GM19463 (cell line): ENCODE results near the gene C3orf62.
"Not testable (repeated sequence)": the region's sequence is repeated elsewhere in the genome, so short reads cannot be mapped to it uniquely, and the experiment has no call there.

ENCODE experiments used
- ATAC-seq: cut with Tn5 transposase; IDR thresholded peaks from one replicate; pipeline ENCODE4 v1.9.1; 2021; ENCODE audit warnings: mild to moderate bottlenecking, moderate library complexity; ENCODE audit not compliant: unreplicated experiment

Gene C3orf62

DNA sequence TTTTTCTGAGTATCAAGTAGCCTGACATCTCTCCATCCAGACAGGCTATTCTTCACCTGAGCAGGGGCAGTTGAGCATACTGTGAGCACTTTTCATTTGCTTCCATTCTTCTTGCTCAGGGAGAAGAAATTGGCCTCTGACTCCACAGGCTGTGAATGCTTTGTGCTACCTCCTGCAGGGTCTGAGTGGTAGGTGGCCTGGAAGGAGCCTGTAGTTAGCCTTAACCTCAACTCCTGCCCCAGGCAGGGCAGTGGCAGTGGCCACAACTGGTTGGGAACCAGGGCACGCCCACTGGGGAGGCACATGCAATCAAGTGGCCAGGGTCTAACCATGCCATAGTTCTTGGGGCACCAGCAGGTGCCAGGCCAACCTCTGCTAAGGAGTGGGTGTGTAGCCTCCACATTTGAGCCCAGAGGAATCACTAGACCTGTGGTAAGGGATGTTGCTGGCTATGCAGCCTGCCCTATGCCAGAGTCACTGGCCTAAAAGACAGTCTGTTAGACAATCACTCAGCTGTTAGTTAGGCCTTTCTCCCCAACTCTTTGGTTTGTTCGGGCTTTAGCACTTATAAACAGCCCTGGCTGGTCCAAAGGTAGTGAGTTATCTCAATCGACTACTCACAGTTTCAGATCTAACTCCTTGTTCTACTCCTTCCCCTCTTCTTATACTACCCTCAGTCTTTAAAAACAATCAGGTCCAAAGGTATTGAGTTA is 7.4 kb downstream of the C3orf62 start:
- no peak for ATAC-seq

DNA sequence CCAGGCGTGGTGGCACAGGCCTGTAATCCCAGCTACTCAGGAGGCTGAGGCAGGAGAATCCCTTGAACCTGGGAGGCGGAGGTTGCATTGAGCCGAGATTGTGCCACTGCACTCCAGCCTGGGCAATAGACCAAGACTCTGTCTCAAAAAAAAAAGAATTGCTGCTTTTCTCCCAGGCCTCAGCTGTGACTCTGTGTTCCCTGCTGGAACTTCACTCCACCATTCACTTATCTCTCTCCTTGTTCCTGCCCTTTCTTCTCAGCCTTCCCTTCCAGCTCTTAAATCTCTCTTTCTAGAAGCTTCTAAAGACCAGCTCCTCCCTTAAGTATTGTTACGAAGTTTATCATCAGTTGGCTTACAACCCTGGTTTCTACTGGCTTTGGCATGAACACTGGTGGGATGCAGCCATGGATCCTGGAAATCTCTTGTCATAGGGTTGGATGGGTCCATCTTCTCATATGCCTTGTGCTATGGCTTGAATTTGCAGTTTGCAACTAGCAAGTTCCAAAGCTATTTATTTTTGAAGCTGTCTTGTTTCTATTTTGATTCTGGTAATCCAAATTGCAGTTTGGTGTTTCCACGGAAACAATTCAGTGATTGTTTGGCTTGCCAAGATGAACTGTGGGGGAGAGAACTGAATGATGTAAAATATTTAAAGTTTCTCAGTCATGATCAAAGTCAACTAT is 10.5 kb downstream of the C3orf62 start:
- ATAC-seq, result no peak

DNA sequence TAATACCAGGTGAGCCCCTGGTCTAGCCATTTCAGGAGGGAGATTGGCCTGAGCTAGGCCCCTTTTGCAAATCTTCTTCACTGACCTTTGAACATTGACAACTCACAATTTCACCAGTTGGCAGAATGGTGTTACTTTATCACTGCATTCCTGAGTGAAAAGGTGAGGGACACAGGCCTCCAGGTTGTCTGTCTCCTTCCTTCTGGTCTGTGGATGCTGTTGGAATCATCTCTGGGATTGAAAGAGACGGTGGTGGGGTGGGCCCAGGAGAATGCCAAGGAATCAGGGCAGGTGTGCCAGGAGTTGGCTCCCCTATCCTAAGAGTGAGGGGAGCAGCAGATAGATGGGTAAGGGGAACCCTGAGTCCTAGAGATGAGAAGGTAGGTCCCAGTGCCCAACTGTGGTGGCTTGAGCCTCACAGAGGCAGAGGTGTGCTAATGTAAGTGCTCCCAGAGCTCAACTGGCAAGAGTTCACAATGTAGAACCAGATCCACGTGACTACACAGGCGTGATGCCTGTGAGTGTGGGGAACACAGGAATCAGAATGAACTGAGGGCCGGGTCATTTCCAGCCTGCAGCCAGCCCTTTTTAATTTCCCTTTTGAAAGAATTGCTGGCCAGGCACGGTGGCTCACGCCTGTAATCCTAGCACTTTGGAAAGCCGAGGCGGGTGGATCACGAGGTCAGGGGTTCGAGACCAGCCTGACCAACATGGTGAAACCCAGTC is 11.2 kb downstream of the C3orf62 start:
- no peak for ATAC-seq

DNA sequence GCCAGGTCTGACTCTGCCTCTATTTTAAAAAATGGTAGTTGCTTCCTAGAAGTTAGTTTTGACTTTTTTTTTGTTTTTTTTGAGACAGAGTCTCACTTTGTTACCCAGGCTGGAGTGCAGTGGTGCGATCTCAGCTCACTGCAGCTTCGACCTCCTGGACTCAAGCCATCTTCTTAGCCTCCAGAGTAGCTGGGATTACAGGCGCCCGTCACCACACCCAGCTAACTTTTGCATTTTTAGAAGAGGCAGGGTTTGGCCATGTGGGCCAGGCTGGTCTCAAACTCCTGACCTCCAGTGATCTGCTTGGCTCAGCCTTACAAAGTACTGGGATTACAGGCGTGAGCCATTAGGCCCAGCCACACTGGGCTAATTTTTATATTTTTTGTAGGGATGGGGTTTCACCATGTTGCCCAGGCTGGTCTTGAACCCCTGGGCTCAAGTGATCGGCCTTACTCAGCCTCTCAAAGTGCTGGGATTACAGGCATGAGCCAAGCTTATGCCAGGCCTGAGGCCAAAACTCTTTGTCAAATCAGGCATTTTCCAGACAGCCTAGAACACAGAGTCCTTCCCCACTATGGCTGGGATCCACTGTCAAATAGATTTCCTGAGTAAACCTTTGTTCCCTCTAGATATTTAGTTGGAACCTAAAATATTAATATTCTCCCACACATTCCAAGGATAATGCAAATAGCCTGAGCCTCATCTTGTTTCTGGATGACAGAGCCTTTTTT is 13.7 kb downstream of the C3orf62 start:
- ATAC-seq, result no peak

DNA sequence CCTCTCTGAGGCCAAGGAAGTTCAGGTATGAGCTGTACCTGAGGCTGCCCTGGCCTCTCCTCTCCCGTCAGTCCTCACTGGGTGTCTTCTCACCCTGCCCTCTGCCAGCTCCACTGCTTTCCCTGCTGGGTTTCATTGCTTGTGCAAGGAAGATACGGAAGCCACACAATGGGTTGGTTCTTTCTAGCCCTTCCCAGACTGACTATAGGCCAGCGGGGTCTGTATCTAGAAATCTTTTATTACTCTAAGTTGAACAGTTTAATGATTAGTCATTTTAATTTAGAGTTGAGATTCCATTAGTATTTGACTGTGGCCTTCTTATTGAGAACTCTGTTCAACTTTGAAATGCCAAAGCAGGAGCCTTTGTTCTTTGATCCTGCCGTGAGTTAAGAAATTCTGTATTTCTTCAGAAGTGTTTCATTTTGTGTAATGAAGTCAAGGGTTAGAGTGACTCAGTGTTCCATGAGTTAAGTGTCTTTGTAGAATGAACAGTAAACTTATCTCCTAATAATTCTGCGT is 16.2 kb downstream of the C3orf62 start:
- no peak for ATAC-seq

DNA sequence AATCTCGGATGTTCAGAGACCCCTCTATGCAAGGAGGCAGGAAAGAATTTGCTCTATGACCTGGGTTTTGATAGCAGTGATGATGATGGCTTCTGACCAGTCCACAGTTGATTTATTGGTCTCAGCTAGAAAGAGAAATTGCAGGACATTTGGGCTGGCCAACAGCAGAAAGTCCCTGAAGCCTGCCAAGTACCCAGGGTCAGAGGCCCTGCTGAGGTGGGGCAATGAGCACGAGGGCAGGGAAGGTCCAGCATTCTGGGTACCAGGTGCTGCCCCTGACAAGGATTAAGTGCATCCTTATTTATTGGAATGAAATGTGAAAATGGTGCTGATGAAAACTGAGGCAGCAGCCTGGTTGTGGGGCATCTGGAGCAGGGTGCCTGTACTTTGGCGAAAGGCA is 19.8 kb downstream of the C3orf62 start:
- no peak for ATAC-seq

DNA sequence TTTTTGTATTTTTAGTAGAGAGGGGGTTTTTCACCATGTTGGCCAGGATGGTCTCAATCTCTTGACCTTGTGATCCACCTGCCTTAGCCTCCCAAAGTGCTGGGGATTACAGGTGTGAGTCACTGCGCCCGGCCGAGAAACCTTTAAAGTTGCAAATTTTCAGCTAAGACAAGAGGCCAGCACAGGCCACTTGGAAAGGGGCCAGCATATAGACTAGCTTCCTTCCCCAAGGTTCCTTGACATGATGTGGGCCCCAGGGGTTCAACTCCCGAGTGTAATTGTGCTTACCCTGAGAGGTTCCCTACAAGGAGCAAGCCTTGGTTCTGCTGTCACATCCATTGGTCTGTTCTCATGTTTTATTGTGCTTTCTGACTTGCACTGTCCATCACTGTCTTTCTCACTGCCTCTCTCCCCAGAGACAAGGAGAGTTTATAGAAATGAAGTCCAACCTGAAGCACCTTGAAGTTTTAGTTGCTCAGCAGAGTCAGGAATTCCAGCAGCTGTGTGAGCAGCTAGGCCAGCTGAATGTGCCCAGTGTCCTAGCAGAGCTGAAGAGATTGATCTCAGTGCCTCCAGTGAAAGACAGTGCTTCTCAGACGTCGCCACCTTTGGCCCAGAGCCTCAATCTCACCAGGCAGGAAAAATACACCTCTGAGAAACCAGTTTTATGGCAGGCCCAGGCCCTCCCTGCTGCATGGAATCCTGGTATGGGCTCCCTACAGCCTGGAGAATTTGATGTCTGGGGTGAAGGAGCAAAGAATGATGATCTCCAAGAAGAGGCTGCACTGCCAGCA is 21.1 kb downstream of the C3orf62 start:
- no peak for ATAC-seq

DNA sequence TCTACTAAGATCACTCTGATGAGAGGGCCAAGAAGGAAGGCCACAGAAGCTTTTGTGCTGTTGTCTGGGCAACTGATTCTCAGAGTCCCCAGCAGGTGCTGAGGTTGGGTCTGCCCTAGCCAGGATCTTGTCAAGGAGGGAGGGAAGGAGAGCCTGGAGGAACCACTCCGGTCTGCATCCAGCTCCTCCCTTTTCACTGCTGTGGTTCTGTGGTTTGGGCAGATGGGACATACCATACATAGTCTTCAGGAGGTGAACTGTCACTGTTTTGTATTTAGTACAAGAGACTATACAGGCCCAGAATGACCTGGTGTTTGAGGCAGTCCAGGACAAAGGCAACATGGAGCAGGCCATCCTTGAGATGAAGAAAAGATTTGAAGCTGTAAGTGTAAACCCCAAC is 21.9 kb downstream of the C3orf62 start:
- no peak for ATAC-seq

DNA sequence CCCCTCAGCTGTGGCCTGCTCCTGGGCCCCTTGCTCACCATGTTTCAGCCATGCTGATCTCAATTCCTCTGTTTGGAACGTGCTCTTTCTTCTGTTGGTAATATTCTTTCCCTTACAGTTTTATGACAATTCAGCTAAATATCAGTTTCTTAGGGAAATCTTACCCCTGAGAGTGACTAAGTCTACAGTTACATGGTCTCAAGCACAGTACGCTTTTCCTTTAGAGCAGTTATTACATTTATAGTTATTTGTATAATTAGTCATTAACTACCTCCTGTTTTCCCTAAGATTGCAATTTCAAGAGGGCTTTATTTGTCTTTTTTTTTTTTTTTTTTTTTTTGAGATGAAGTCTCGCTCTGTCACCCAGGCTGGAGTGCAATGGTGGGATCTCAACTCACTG is 23.5 kb downstream of the C3orf62 start:
- no peak for ATAC-seq

DNA sequence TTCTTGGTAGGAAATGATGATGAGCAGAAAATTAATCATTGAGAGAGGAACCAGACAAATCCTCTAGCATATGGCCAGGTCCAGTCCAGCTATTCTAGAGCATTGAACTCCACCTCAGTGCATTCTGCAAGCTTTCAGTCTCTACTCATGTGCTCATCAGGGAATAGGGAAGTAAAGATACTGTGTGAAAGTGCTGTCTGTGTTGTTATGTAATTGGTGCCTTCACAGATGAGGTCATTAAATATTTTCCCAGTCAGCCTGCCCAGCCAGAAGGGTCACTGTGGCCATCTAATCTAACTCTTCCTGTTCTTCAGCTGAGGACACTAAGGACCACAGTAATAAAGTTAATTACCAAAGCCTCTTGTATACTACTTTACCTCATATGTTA is 28.2 kb downstream of the C3orf62 start:
- no peak for ATAC-seq

DNA sequence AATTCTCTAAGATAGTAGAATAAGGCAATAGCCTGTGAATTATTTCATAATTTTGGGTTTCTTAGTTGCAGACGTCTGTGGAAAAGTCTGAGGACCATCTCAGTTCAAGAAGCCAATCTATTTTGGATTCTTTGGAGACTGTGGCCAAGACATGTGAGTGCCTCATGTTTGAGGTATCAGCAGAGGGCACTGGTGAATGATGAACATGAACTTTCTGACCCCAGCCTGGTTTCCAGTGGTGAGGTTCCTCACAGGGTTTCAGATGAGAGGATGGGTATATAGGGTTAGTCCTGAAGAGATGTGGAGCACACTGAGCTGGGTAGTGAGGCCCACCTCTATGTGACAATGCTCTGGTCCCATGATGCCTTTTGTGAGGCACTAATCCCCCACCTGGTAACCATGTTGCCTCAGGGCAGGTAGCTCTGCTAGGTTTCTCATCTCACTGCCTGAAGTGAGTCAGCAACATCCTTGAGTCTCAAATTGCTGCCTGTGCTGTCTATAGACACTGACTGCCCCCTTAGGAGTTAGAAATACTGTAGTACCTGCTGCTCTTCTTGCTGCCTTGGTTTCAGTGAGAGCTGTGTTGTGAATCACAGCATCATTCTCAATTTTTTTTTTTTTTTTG is 32.3 kb downstream of the C3orf62 start:
- no peak for ATAC-seq

DNA sequence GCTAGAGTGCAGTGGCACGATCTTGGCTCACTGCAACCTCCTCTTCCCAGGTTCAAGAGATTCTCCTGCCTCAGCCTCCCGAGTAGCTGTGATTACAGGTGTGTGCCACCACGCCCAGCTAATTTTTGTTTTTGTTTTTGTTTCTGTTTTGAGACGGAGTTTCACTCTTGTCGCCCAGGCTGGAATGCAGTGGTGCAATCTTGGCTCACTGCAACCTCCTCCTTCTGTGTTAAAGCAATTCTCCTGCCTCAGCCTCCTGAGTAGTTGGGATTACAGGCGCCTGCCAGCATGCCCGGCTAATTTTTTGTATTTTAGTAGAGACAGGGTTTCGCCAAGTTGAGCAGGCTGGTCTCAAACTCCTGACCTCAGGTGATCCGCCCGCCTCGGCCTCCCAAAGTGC is 36.9 kb downstream of the C3orf62 start:
- ATAC-seq, result not testable (repeated sequence)

DNA sequence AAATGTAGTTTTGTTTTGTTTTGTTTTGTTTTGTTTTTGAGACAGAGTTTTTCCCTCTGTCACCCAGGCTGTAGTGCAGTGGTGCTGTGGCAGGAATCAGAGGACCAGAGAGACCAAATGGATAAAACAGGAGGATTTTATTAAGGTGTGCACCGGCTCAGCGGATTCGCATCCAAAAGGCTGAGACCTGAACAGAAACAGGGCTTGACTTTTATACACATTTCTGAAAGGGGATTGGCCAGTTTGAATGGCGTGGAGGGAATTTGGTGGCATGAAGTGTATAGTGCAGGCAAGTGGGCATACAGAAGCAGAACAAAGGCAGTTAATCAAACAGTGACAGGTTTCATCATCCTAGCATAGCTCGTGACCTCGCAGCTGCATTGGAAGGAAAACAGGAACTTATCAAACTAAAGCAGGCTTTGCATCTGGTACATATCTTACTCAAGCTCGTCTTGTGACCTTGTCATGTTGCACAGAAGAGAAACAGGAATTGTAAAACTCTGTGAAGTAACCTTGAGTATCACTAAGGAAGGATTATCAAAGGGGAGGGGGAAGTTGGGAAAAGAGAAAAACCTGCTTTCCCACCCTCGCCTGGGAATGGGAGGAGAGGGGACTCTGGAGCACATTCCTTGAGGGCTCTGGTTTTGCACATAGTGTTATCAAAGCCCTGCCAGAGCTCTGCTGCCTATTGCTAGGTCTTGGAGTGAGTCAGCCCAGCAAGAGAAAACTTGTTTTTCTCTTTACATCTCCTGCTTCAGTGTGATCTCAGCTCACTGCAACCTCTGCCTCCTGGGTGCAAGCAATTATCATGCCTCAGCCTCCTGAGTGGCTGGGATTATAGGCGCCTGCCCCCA is 38.5 kb downstream of the C3orf62 start:
- no peak for ATAC-seq

DNA sequence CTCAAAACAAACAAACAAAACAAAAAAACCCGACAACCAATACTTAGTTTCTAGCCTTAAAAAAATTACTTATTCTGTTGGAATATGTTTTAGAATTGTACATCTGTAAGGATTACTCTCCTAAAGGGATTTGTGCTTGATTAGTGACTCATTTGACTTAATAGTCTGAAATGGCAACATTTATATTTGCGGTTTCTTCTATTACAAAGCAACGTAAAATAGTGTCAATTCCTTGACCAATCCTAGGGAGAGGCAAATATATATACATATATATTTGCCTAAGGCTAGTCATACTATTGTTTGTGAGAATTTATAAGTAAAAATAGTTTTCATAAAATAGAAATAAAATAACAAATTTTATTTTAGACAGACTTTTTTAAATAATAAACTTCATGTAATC is 39.7 kb downstream of the C3orf62 start:
- ATAC-seq, result no peak

DNA sequence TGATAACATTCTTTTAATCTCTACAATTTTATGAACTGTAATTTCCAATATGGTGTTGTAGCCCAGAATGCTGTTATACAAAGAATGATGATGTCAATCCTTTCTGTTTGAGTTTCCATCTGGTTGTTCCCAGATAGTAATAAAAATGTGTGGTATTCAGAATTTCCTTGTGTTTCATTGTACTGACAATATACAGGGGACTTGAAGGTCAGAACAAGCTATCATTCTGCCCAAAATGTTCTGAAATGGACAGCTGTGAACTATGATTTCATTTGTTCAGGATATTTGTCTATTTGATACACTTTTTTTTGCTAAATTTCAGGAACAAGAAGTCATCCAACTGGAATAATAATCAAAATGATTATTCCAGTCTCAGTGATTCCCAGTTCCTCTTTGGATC is 40.8 kb downstream of the C3orf62 start:
- ATAC-seq, result no peak

DNA sequence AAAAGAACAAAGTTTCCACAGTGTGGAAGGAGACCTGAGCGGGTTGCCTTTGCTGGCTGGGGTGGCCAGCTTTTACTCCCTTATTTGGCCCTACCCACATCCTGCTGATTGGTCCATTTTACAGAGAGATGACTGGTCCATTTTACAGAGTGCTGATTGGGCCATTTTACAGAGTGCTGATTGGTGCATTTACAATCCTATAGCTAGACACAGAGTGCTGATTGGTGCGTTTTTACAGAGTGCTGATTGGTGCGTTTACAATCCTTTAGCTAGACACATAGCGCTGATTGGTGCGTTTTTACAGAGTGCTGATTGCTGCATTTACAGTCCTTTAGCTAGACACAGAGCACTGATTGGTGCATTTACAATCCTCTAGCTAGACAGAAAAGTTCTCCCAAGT is 48.2 kb downstream of the C3orf62 start:
- ATAC-seq, result not testable (repeated sequence)

DNA sequence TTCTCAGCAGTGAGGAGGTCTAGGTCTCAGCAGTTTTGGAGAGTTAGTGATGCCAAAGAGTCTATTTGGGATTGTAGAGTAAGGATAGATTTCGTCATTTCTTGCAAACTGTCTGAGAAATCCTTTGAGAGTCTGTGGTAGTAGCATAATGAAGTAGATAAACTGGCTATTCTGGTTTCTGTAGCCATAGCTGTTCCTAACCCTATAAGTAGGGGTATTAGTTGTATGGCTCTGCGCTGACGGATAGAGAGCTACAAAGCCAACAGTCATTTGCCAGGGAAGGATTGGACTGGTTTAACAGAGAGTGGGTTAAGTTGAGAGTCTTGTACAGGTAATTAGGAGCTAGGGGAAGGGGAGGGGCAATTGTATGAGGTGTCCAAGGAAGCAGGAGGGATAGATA is 55.0 kb downstream of the C3orf62 start:
- ATAC-seq, result no peak

DNA sequence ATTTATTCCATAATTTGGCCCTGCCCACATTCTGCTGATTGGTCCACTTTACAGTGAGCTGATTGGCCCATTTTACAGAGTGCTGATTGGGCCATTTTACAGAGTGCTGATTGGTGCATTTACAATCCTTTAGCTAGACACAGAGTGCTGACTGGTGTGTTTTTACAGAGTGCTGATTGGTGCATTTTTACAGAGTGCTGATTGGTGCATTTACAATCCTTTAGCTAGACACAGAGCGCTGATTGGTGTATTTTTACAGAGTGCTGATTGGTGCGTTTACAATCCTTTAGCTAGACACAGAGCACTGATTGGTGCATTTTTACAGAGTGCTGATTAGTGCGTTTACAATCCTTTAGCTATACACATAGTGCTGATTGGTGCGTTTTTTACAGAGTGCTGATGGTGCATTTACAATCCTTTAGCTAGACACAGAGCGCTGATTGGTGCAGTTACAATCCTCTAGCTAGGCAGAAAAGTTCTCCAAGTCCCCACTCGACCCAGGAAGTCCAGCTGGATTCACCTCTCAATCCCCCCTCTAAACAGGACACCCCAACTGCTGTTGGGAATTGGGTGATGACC is 56.0 kb downstream of the C3orf62 start:
- ATAC-seq, result not testable (repeated sequence)

DNA sequence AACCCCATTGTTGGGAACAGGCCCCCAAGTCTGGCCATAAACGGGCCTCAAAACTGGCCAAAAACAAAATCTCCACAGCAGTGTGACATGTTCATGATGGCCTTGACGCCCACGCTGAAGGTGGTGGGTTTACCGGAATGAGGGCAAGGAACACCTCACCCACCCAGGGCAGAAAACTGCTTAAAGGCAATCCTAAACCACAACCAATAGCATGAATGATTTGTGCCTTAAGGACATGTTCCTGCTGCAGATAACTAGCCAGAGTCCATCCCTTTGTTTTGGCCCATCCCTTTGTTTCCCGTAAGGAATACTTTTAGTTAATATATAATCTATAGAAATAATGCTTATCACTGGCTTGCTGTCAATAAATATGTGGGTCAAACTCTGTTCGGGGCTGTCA is 57.9 kb downstream of the C3orf62 start:
- no peak for ATAC-seq
